A549 treated with DMSO at 1 μM for 4 hours (cell line): ENCODE data around the gene PRPF40A. TPM values are rescaled to one million over a fixed set of nuclear protein-coding genes. Genes with fewer than 3 reads are reported as not detected.

Source experiments
- total RNA-seq: library from RNA; stranded (reverse); fragments of 200-300 nt; extraction: Qiagen RNA extraction; gene quantifications from 5 replicates; pipeline ENCODE4 v1.2.3, GENCODE V29; 2022; ENCODE audit warnings: low read depth

Gene PRPF40A
- total RNA-seq = 67.6 to 105 TPM (median 95.7 TPM) in 5 replicates

DNA sequence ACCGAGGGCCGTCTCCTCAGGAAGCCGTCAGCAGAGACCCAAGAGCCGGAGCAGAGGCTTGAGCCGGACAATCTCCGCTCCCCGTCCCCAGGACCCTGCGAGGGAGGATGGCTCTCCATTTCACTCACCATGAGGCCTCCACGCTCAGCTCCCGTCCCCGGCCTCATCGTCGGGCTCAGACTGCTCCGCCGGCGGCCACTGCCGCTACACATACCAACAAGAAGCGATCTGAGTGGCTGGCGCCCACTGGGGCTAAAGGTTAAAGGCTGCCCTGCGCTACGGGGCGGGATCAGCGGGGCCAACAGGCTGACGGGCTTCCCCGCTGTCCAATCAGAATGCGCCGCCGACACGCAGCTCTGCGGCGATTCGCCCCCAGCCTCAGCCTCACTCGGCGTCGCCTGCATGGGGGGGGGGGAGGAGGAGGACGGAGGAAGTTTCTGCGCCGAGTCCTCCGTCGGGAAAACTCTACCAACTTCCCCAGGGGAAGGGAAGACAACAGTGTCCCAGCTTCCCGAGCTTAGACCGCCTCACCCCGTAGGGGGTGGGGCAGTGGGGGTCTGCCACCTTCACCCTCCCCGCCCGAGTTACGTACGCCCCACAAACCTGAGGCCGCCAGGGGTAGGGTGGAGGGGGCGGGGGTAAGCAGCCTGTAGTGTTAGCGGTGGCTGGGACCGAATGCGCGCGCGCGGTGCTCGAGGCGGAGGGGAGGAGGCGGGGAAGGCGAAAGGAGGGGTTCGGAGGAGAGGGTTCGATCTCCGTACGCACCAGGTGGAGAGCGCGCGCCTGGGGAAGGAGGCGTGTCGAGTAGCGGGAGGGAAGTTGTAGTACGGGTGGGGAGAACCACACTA, at the start of gene PRPF40A:
TSS of gene PRPF40A (minus strand) at position 234 of the 848 bp plus-strand sequence. CDS start at position 212, 22 bp downstream.

DNA sequence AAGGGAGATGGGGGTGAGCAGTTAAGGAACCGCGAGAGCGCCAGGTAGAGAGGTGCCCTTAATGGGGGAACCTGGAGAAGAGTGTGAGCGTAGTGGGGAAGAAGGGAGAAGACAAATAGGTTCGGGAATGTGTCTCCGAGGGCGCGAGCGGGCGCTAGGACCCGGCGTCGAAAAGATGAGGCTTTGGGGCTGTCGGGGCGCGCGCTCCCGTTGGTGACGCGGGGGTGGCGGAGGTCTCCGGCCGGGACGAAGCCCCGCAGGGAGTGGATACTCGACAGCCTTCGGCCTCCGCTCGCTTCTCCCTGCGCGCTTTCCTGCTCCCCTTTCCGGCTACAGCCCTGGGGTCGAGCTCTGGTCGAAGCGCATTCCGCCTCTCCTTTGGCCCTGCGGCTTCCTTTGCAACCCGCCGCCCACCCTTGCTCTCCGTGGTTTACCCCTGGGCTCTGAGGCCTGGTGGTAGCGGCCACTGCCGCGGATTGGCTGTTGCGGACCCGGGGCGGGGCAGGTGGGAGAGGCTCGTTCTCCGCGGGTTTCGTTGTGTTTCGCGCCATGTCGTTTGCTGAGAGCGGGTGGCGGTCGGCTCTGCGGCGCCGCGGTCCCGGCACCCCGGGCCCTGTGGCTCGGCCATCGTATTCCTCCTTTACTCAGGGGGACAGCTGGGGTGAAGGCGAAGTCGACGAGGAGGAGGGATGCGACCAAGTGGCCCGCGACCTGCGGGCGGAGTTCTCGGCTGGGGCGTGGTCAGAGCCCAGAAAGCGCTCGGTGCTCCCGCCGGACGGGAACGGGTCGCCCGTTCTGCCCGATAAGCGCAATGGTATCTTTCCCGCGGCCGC, 1.0 kb upstream of the PRPF40A start, which contains the start of gene ARL6IP6:
TSS of gene ARL6IP6 (plus strand) at position 545 of the 833 bp plus-strand sequence. CDS start at position 550, 5 bp downstream.

Other genes with a start within 250 kb of the PRPF40A start
- 18.9 to 27.4 TPM (median 22.0 TPM) in 5 replicates for gene ARL6IP6, start 1.2 kb upstream of the PRPF40A start, total RNA-seq